Loucy (cell line): ENCODE results near the gene ATG4B.
A peak's percentile ranks its signal among the peaks of the same experiment; 100 is the strongest.

Experiments used
- H2AFZ ChIP-seq: fragments of 200-600 bp; sonication (generic); 2 replicates; pipeline ENCODE4 v1.6.0; 2016; ENCODE audit warnings: antibody characterized with exemption, mild to moderate bottlenecking, low read length, moderate library complexity
- H3F3A ChIP-seq: fragments of 200-600 bp; 2 replicates; pipeline ENCODE4 v1.6.0; 2016; ENCODE audit warnings: antibody characterized with exemption, low read depth, mild to moderate bottlenecking
- H3K27me3 ChIP-seq: fragments of 200-600 bp; sonication (generic); 2 replicates; pipeline ENCODE4 v1.6.1; 2014; ENCODE audit warnings: low read length, mild to moderate bottlenecking; ENCODE audit not compliant: insufficient read depth, poor library complexity, severe bottlenecking
- H3K36me3 ChIP-seq: fragments of 200-600 bp; sonication (generic); 2 replicates; pipeline ENCODE4 v1.6.1; 2016; ENCODE audit warnings: low read length; ENCODE audit not compliant: insufficient read depth
- H3K4me1 ChIP-seq: fragments of 200-600 bp; sonication (generic); 2 replicates; pipeline ENCODE4 v1.5.1; 2014; ENCODE audit warnings: low read length, mild to moderate bottlenecking; ENCODE audit not compliant: insufficient read depth, poor library complexity, severe bottlenecking
- H3K4me2 ChIP-seq: fragments of 200-600 bp; sonication (generic); 2 replicates; pipeline ENCODE4 v1.6.0; 2014; ENCODE audit warnings: antibody characterized with exemption, low read length, low read depth, mild to moderate bottlenecking; ENCODE audit not compliant: poor library complexity, severe bottlenecking
- H3K4me3 ChIP-seq: fragments of 200-600 bp; sonication (generic); 2 replicates; pipeline ENCODE4 v1.5.1; 2014; ENCODE audit warnings: low read length, mild to moderate bottlenecking, mixed read lengths; ENCODE audit not compliant: poor library complexity, severe bottlenecking
- H3K79me2 ChIP-seq: fragments of 200-600 bp; sonication (generic); 2 replicates; pipeline ENCODE4 v1.6.1; 2014; ENCODE audit warnings: low read length; ENCODE audit not compliant: insufficient read depth
- H3K9ac ChIP-seq: fragments of 200-600 bp; sonication (generic); 2 replicates; pipeline ENCODE4 v1.6.0; 2014; ENCODE audit warnings: mild to moderate bottlenecking, low read depth, low read length, moderate library complexity; ENCODE audit not compliant: poor library complexity, severe bottlenecking
- H3K9me2 ChIP-seq: fragments of 200-600 bp; sonication (generic); replicated peaks from 2 replicates; pipeline ENCODE4 v1.6.1; 2016; ENCODE audit warnings: low read depth, low read length, mixed read lengths
- H3K9me3 ChIP-seq: fragments of 200-600 bp; sonication (generic); 2 replicates; pipeline ENCODE4 v1.6.1; 2014; ENCODE audit warnings: mild to moderate bottlenecking, antibody characterized with exemption, low read length, low read depth; ENCODE audit not compliant: insufficient read depth
- H4K20me1 ChIP-seq: fragments of 200-600 bp; sonication (generic); 2 replicates; pipeline ENCODE4 v1.6.0; 2014; ENCODE audit warnings: antibody characterized with exemption, low read length, mild to moderate bottlenecking; ENCODE audit not compliant: insufficient read depth, poor library complexity, severe bottlenecking
- CTCF ChIP-seq: fragments of 200-600 bp; sonication (generic); conservative IDR thresholded peaks from 2 replicates; pipeline ENCODE4 v1.5.1; 2014; ENCODE audit warnings: mild to moderate bottlenecking, antibody characterized with exemption, low read length
- EZH2phosphoT487 ChIP-seq: fragments of 200-600 bp; IDR thresholded peaks from 2 replicates; pipeline ENCODE4 v1.6.1; 2018; ENCODE audit warnings: antibody characterized with exemption, mild to moderate bottlenecking, moderate library complexity, borderline replicate concordance

The ATG4B gene

DNA sequence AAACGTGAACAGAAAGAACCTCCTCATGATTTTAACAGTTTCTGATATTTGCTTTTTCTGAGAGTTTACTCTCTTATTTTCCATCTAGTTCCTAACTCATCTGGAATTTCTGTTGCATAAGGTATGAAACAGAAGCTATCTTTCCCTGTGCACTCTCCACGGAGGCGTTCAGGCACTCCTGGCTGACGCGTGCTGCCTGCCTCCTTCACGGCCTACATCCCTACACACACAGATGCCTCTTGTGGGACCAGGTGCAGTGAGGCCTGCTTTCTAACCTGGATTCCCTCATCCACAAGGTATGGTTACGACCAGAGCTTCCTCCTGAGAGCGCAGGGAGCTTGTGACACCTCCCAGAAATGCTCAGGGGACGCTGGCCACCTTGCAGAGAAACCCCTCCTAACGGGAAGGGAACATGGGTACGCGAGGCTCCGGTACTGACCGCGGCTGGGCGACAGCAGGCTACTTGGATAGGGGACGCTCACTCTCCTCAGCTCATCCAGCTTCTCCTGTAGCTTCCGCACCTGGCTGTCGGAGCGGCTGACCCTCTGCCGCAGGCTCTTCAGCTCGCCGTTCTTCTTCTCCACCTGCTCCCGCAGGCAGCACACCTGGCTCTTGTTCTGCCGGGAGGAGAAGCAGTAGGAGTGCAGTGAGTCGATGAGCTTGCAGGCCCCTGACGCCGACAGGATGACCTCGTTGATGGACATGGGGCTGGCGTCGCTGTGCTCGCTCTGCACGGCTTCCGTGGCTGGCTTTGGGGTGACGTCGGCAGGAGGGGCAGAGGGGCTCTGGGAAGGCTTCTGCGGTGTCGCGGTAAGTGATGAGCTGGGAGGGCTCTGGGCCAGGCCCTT, 4.8 kb upstream of the ATG4B start:
- peaks cover 46% of the 10 kb centered on the region for H3K79me2 ChIP-seq
- no peaks in the 10 kb centered on the region for H3K27me3 ChIP-seq
- no peak overlapping the region for H3K4me2 ChIP-seq
- no peaks in the 10 kb centered on the region for H3K9me3 ChIP-seq
- peaks cover 26% of the 10 kb centered on the region for H3K4me1 ChIP-seq
- no peak overlapping the region for H2AFZ ChIP-seq
- H3F3A ChIP-seq: no peaks in the 10 kb centered on the region
- peaks cover 6% of the 10 kb centered on the region; the same call in 1 of the 2 replicates for H3K36me3 ChIP-seq
- H3K9ac ChIP-seq: no peak overlapping the region
- peaks cover 17% of the 10 kb centered on the region for H4K20me1 ChIP-seq
- no peaks in the 10 kb centered on the region for H3K9me2 ChIP-seq
- no peak overlapping the region for H3K4me3 ChIP-seq
- TF ChIP-seq CTCF: no peak
- TF ChIP-seq EZH2phosphoT487: no peak

- no peaks in the 10 kb centered on the region for H3K9me2 ChIP-seq
- H3K9ac ChIP-seq: no peak overlapping the region
- no peaks in the 10 kb centered on the region for H3K27me3 ChIP-seq
- peaks cover 23% of the 10 kb centered on the region for H4K20me1 ChIP-seq
- H3K4me1 ChIP-seq: peaks cover 25% of the 10 kb centered on the region
- no peak overlapping the region for H3K4me3 ChIP-seq
- no peaks in the 10 kb centered on the region for H3F3A ChIP-seq
- TF ChIP-seq CTCF (no peak), EZH2phosphoT487 (no peak)
- peaks cover 6% of the 10 kb centered on the region; the same call in 1 of the 2 replicates for H3K36me3 ChIP-seq
- peaks cover 47% of the 10 kb centered on the region for H3K79me2 ChIP-seq
- no peak overlapping the region for H3K4me2 ChIP-seq
- H3K9me3 ChIP-seq: no peaks in the 10 kb centered on the region
- H2AFZ ChIP-seq: no peak overlapping the region
Observed at GRCh38 chr2:241633561-241633960, 3.9 kb upstream of the ATG4B start.

DNA sequence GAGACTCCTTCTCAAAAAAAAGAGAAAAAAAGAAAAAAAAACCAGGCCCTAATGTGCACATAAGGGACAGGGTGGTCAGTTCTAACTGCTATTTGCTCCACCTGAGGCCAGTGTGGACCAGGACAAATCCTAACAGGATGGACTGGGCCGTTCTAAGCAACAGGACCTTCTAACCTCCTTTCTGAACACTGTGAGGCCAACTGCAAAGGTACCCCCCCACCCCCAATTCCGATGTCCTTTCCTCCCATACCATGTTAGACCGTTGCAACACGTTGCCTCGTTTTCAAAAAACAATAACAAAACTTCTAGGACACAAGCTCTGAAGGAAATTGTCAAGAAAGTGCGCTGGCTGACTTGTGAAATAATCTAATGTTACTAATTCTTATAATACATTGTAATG, 1.7 kb upstream of the ATG4B start:
- peak overlapping the region; percentile 85 for H3K4me3 ChIP-seq
- peaks cover 6% of the 10 kb centered on the region; the same call in 1 of the 2 replicates for H3K36me3 ChIP-seq
- no peaks in the 10 kb centered on the region for H3K9me3 ChIP-seq
- H3K9ac ChIP-seq: peak overlapping the region; percentile 72
- peak overlapping the region; percentile 64 for H2AFZ ChIP-seq
- peak overlapping the region; percentile 78 for H3K4me2 ChIP-seq
- H3K9me2 ChIP-seq: no peaks in the 10 kb centered on the region
- peaks cover 32% of the 10 kb centered on the region for H3K4me1 ChIP-seq
- peaks cover 61% of the 10 kb centered on the region for H3K79me2 ChIP-seq
- H4K20me1 ChIP-seq: peaks cover 40% of the 10 kb centered on the region
- TF ChIP-seq EZH2phosphoT487 (no peak), CTCF (no peak)
- no peaks in the 10 kb centered on the region for H3F3A ChIP-seq
- H3K27me3 ChIP-seq: no peaks in the 10 kb centered on the region
